A549 (cell line): Measurements from ENCODE around the gene NOL9. TPM values are rescaled to one million over a fixed set of nuclear protein-coding genes. Genes with fewer than 3 reads are reported as not detected.

Source experiments
- ATAC-seq, 2 experiments: fragments of 200-7000 bp in 1 of 2; fragments of >200 bp in 1 of 2; cut with Nextera tagmentation in 1 of 2; cut with Tn5 transposase in 1 of 2; 3 replicates each; pipeline versions ENCODE4 v1.8.0 to v1.9.1; 2018 to 2020; ENCODE audit warnings: mild to moderate bottlenecking in 1 of 2, moderate library complexity in 1 of 2
- CTCF ChIA-PET: fragments of 300-600 bp; sonication (Branson Sonifier 250); formaldehyde crosslinking; extraction: SDS; loops from one replicate; lab custom pipeline; 2021; ENCODE audit warnings: antibody characterized with exemption, inconsistent platforms; lab: Yijun Ruan, JAX
- POLR2A ChIA-PET: fragments of 350-600 bp; formaldehyde crosslinking; extraction: SDS; loops from one replicate; lab custom pipeline; 2021; ENCODE audit warnings: antibody characterized with exemption, inconsistent platforms; lab: Yijun Ruan, JAX
- DNase-seq, 2 experiments: peaks; one replicate each; pipeline versions ENCODE4 v3.0.0 to v3.0.0-alpha.2; 2011 to 2016; ENCODE audit warnings: low read depth in 1 of 2, low spot score in 1 of 2
- FAIRE-seq: peaks from 2 replicates; lab custom pipeline; 2011; peaks lifted over from hg19 to GRCh38; lab: Jason Lieb, UNC
- H3K27ac ChIP-seq, 2 experiments: fragments of >200 bp; sonication (Bioruptor Twin); formaldehyde crosslinking; 3 replicates each; pipeline ENCODE4 v1.5.1; 2016 to 2017
- H3K4me1 ChIP-seq: fragments of >200 bp; sonication (Bioruptor Twin); formaldehyde crosslinking; 3 replicates; pipeline ENCODE4 v1.6.1; 2016
- H3K4me2 ChIP-seq: fragments of >200 bp; sonication (Bioruptor Twin); formaldehyde crosslinking; 3 replicates; pipeline ENCODE4 v1.6.1; 2016
- H3K4me3 ChIP-seq: fragments of >200 bp; sonication (Bioruptor Twin); formaldehyde crosslinking; 3 replicates; pipeline ENCODE4 v1.5.1; 2016
- H3K9me3 ChIP-seq: fragments of >200 bp; sonication (Bioruptor Twin); formaldehyde crosslinking; 3 replicates; pipeline ENCODE4 v1.6.1; 2016
- CHD2 ChIP-seq: fragments of 150-350 bp; IDR thresholded peaks from 2 replicates; pipeline ENCODE4 v1.6.1; 2014; ENCODE audit warnings: low read length; ENCODE audit not compliant: partially characterized antibody
- E2F6 ChIP-seq: IDR thresholded peaks from 2 replicates; pipeline ENCODE4 v1.6.1; 2012; ENCODE audit warnings: low read depth, borderline replicate concordance
- EHF ChIP-seq: fragments of 250-450 bp; sonication (Bioruptor Pico); IDR thresholded peaks from 2 replicates; pipeline ENCODE4 v1.5.0; 2020; ENCODE audit warnings: mild to moderate bottlenecking
- ESRRA ChIP-seq: fragments of 150-350 bp; IDR thresholded peaks from 2 replicates; pipeline ENCODE4 v1.6.1; 2014; ENCODE audit warnings: mild to moderate bottlenecking, low read length, borderline replicate concordance
- FOXS1 ChIP-seq: fragments of 250-450 bp; sonication (Bioruptor Pico); IDR thresholded peaks from 2 replicates; pipeline ENCODE4 v1.5.0; 2020; ENCODE audit warnings: mild to moderate bottlenecking, moderate library complexity
- HDAC2 ChIP-seq: fragments of 200-600 bp; sonication (generic); IDR thresholded peaks from 2 replicates; pipeline ENCODE4 v1.6.1; 2016
- HOXA7 ChIP-seq: fragments of 250-450 bp; sonication (Bioruptor Pico); IDR thresholded peaks from 2 replicates; pipeline ENCODE4 v1.5.0; 2020; ENCODE audit warnings: mild to moderate bottlenecking, moderate library complexity
- HOXB13 ChIP-seq: fragments of 250-450 bp; sonication (Bioruptor Pico); IDR thresholded peaks from 2 replicates; pipeline ENCODE4 v1.5.0; 2020; ENCODE audit warnings: low read depth, mild to moderate bottlenecking, moderate library complexity
- HOXB5 ChIP-seq: fragments of 250-450 bp; sonication (Bioruptor Pico); IDR thresholded peaks from 2 replicates; pipeline ENCODE4 v1.5.0; 2020; ENCODE audit warnings: mild to moderate bottlenecking, moderate library complexity
- JUN ChIP-seq, 2 experiments: fragments of >200 bp; sonication (Bioruptor Twin); formaldehyde crosslinking; IDR thresholded peaks; 2 replicates in 1 of 2; 3 replicates in 1 of 2; pipeline ENCODE4 v1.6.1; 2016 to 2017
- JUNB ChIP-seq: fragments of >200 bp; sonication (Bioruptor Twin); formaldehyde crosslinking; IDR thresholded peaks from 2 replicates; pipeline ENCODE4 v1.6.1; 2016
- MAFK ChIP-seq: fragments of 450-650 bp; IDR thresholded peaks from 2 replicates; pipeline ENCODE4 v1.6.1; 2014; ENCODE audit not compliant: partially characterized antibody
- MAX ChIP-seq: IDR thresholded peaks from 2 replicates; pipeline ENCODE4 v1.6.1; 2012
- NPAS2 ChIP-seq: fragments of 250-450 bp; sonication (Bioruptor Pico); IDR thresholded peaks from 2 replicates; pipeline ENCODE4 v1.8.0; 2022; ENCODE audit warnings: mild to moderate bottlenecking, moderate library complexity, borderline replicate concordance
- PHF8 ChIP-seq: fragments of 200-600 bp; sonication (generic); IDR thresholded peaks from 2 replicates; pipeline ENCODE4 v1.6.1; 2016; ENCODE audit warnings: low read depth, mild to moderate bottlenecking, antibody characterized with exemption, moderate library complexity, borderline replicate concordance
- RAD21 ChIP-seq, 2 experiments: fragments of >200 bp in 1 of 2; sonication (Bioruptor Twin) in 1 of 2; formaldehyde crosslinking in 1 of 2; IDR thresholded peaks in 1 of 2; conservative IDR thresholded peaks in 1 of 2; 2 replicates in 1 of 2; 3 replicates in 1 of 2; pipeline ENCODE4 v1.6.1; 2012 to 2018; ENCODE audit warnings: inconsistent platforms in 1 of 2
- RFX5 ChIP-seq: fragments of 450-650 bp; IDR thresholded peaks from 2 replicates; pipeline ENCODE4 v1.7.1; 2014; ENCODE audit warnings: antibody characterized with exemption, mild to moderate bottlenecking, moderate library complexity
- RNF2 ChIP-seq: fragments of 200-600 bp; sonication (generic); IDR thresholded peaks from 2 replicates; pipeline ENCODE4 v1.6.1; 2016; ENCODE audit warnings: low read depth, mild to moderate bottlenecking, antibody characterized with exemption, moderate library complexity, borderline replicate concordance
- SMC3 ChIP-seq: fragments of >200 bp; sonication (Bioruptor Twin); formaldehyde crosslinking; IDR thresholded peaks from 3 replicates; pipeline ENCODE4 v1.6.1; 2018; ENCODE audit warnings: inconsistent platforms
- TFCP2L1 ChIP-seq: fragments of 250-450 bp; sonication (Bioruptor Pico); IDR thresholded peaks from 2 replicates; pipeline ENCODE4 v1.5.0; 2021; ENCODE audit warnings: mild to moderate bottlenecking
- TP53 ChIP-seq: fragments of 250-450 bp; sonication (Bioruptor Pico); IDR thresholded peaks from 2 replicates; pipeline ENCODE4 v1.5.0; 2021; ENCODE audit warnings: mild to moderate bottlenecking, moderate library complexity
- WGBS: methylation state at CpG from one replicate; pipeline ENCODE4 v1.1.6; 2017; ENCODE audit errors: missing lambda C conversion rate; 5-methylcytosine and 5-hydroxymethylcytosine counted together
- polyA plus RNA-seq, 4 experiments: library from polyadenylated mRNA; depleted of rRNA in 3 of 4; stranded (reverse); fragments of >200 nt; fragmentation: RNase III in 1 of 4; extraction: RNeasy Plus Mini Kit Qiagen cat#74134 plus additional on column Dnase treatment in 1 of 4; gene quantifications; 2 replicates in 3 of 4; 3 replicates in 1 of 4; pipeline ENCODE4 v1.2.3, GENCODE V29; 2011 to 2017

The NOL9 gene
- polyA plus RNA-seq, 2 of the 4 experiments (the other 2 are of a cell fraction), result 4.4 to 19.3 TPM

GRCh38 chr1:6570987-6571386, 16.7 kb upstream of the NOL9 start:
- ChIA-PET POLR2A (no interaction called here), CTCF (no interaction called here)
- Histone ChIP-seq H3K9me3 (no peaks in the 10 kb centered on the region), H3K4me1 (no peaks in the 10 kb centered on the region), H3K4me3 (no peak overlapping the region), H3K4me2 (no peak overlapping the region), H3K27ac (no peak overlapping the region)
- DNase-seq (no peak), FAIRE-seq (no peak), ATAC-seq (no peak)
- TF ChIP-seq TP53 (CRISPR knock-in tag) (no peak), EHF (CRISPR knock-in tag) (no peak), JUN (IDR thresholded peaks at IDR 0.05) (no peak), MAFK (no peak), RFX5 (no peak), E2F6 (no peak), NPAS2 (CRISPR knock-in tag) (no peak), HOXB13 (CRISPR knock-in tag) (no peak), FOXS1 (CRISPR knock-in tag) (no peak), HOXB5 (CRISPR knock-in tag) (no peak), HDAC2 (no peak), SMC3 (no peak), RAD21 (conservative IDR thresholded peaks at IDR 0.05 in 1 of 2, IDR thresholded peaks at IDR 0.05 in 1 of 2) (no peak), HOXA7 (CRISPR knock-in tag) (no peak), MAX (no peak), TFCP2L1 (CRISPR knock-in tag) (no peak), CHD2 (no peak)
- 31% methylated on average over 5 of the region's 5 CpGs for WGBS

GRCh38 chr1:6570100-6570499, 15.8 kb upstream of the NOL9 start:
- H3K4me1 ChIP-seq, result no peaks in the 10 kb centered on the region
- ATAC-seq (no peak), FAIRE-seq (no peak), DNase-seq (no peak)
- no peak overlapping the region for H3K4me3 ChIP-seq
- 43% methylated on average over 3 of the region's 3 CpGs for WGBS
- no peak overlapping the region for H3K27ac ChIP-seq
- TF ChIP-seq SMC3 (no peak), ESRRA (no peak), PHF8 (no peak), RNF2 (no peak)
- POLR2A ChIA-PET, result no interaction called here
- no peak overlapping the region for H3K4me2 ChIP-seq
- H3K9me3 ChIP-seq, result no peaks in the 10 kb centered on the region
- CTCF ChIA-PET, result interaction anchor here (1.1 kb wide), 1 partner anchor 13 kb away, joined by 3 read pairs; no protein-coding TSS in a partner anchor

GRCh38 chr1:6569033-6569432, 14.7 kb upstream of the NOL9 start:
- CTCF ChIA-PET, result interaction anchor here (1.1 to 3.0 kb wide), 3 partner anchors 9 to 14 kb away, joined by 3 to 11 read pairs (median 5); partner anchors contain the start of genes NOL9 and TAS1R1
- no peak for FAIRE-seq
- H3K4me2 ChIP-seq, result no peak overlapping the region
- DNase-seq, result no peak
- TF ChIP-seq CHD2 (no peak), JUNB (no peak), E2F6 (no peak), SMC3 (no peak)
- TF ChIP-seq, all 56 proteins: peak for 0
- POLR2A ChIA-PET, result no interaction called here
- no peak overlapping the region for H3K27ac ChIP-seq
- no peak overlapping the region for H3K4me3 ChIP-seq
- H3K9me3 ChIP-seq, result no peaks in the 10 kb centered on the region
- no peaks in the 10 kb centered on the region for H3K4me1 ChIP-seq
- 76% methylated on average over 9 of the region's 11 CpGs for WGBS
- no peak for ATAC-seq
